Measurements from ENCODE around the gene SERPINH1.

Gene SERPINH1

DNA sequence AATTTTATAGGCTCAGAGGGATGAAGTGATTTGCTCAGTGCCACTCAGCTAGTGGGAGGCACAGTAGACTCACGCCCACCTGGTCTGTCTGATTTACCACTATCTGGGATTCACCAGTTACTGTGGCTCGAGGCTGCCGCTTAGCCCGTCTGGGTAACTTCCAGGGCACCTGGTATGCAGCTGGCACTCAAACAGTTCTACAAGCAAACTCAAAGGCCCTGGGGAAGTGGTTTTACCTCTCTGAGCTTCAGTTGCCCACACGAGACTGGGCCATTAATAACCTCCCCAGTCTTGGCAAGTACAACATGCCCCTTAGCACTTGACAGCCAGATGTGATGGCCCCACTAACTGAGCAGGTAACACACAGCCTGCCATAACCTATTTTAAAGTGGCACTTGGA is 38.9 kb upstream of the SERPINH1 start:
- H3K4me3 ChIP-seq (replicated peaks; ENCODE audit: insufficient read depth, low read length): no peak overlapping the region
- TF ChIP-seq CTCF (IDR thresholded peaks at IDR 0.05; ENCODE audit: insufficient read depth, low read length) (no peak), POLR2AphosphoS5 (IDR thresholded peaks at IDR 0.05; ENCODE audit: low read depth) (no peak), GABPA (IDR thresholded peaks at IDR 0.05; ENCODE audit: low read depth) (no peak), SPI1 (IDR thresholded peaks at IDR 0.05; ENCODE audit: borderline replicate concordance, low read depth) (no peak)
- TF ChIP-seq, protein P1, sequence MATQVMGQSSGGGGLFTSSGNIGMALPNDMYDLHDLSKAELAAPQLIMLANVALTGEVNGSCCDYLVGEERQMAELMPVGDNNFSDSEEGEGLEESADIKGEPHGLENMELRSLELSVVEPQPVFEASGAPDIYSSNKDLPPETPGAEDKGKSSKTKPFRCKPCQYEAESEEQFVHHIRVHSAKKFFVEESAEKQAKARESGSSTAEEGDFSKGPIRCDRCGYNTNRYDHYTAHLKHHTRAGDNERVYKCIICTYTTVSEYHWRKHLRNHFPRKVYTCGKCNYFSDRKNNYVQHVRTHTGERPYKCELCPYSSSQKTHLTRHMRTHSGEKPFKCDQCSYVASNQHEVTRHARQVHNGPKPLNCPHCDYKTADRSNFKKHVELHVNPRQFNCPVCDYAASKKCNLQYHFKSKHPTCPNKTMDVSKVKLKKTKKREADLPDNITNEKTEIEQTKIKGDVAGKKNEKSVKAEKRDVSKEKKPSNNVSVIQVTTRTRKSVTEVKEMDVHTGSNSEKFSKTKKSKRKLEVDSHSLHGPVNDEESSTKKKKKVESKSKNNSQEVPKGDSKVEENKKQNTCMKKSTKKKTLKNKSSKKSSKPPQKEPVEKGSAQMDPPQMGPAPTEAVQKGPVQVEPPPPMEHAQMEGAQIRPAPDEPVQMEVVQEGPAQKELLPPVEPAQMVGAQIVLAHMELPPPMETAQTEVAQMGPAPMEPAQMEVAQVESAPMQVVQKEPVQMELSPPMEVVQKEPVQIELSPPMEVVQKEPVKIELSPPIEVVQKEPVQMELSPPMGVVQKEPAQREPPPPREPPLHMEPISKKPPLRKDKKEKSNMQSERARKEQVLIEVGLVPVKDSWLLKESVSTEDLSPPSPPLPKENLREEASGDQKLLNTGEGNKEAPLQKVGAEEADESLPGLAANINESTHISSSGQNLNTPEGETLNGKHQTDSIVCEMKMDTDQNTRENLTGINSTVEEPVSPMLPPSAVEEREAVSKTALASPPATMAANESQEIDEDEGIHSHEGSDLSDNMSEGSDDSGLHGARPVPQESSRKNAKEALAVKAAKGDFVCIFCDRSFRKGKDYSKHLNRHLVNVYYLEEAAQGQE (IDR thresholded peaks at IDR 0.05; ENCODE audit: insufficient replicate concordance, low read depth): no peak
- H3K27ac ChIP-seq (replicated peaks): no peak overlapping the region
- DNase-seq (ENCODE audit: low read depth in 1 of 2, low spot score in 1 of 2): no peak
- H3K27me3 ChIP-seq (ENCODE audit: insufficient read depth, poor library complexity, severe bottlenecking): peaks cover 40% of the 10 kb centered on the region

GRCh38 chr11:75523811-75524664 is 38.0 kb upstream of the SERPINH1 start:
- peaks cover 40% of the 10 kb centered on the region for H3K27me3 ChIP-seq (ENCODE audit: insufficient read depth, poor library complexity, severe bottlenecking)
- no peak overlapping the region for H3K27ac ChIP-seq (replicated peaks)
- DNase-seq (ENCODE audit: low read depth in 1 of 2, low spot score in 1 of 2): no peak
- H3K4me3 ChIP-seq (replicated peaks; ENCODE audit: insufficient read depth, low read length): no peak overlapping the region
- no peak for TF ChIP-seq CTCF (IDR thresholded peaks at IDR 0.05; ENCODE audit: insufficient read depth, low read length)
- TF ChIP-seq POLR2AphosphoS5 (IDR thresholded peaks at IDR 0.05; ENCODE audit: low read depth): no peak
- no peak for TF ChIP-seq GABPA (IDR thresholded peaks at IDR 0.05; ENCODE audit: low read depth)
- TF ChIP-seq SPI1 (IDR thresholded peaks at IDR 0.05; ENCODE audit: borderline replicate concordance, low read depth): no peak
- TF ChIP-seq, protein P1 (IDR thresholded peaks at IDR 0.05; ENCODE audit: insufficient replicate concordance, low read depth): no peak

DNA sequence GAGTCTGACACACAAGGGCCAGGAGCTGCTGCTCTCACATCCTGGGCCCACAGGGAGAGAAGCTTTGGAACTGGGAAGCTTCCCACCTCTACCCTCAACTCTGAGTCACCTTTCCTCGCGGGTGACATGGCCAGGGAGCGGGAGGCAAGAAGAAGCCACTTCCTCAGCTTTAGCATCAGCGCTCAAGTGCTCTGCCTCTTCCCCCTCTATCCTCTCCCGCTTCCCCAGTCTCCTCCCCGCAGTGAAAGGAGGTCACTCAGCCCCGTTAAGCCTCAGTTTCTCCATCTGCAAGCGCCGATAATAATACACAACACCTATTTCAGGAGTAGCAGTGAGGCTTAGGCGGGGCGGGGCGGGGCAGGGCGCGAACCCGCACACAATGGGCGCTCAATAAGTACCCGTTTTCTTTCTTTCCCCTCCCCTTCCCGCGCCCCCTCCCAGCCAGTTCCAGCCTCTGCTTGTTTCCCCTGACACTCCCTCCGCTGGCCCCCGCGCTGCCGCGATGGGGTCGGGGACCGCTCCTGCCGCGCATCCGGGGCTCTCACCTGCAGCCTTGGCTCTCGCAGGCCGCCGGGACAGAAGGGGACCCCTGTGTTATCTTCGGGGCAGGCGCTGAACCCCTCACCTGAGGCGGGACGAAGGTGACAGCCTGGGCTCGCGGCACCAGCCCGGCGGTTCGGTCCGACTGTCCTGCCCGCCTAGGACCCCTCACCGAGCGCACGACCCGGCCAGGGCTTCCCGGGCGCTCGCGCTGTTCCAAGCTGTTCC is 37.2 kb upstream of the SERPINH1 start:
- TF ChIP-seq CTCF (IDR thresholded peaks at IDR 0.05; ENCODE audit: insufficient read depth, low read length) (no peak), SPI1 (IDR thresholded peaks at IDR 0.05; ENCODE audit: borderline replicate concordance, low read depth) (peak; percentile 23; the same call in 1 of the 2 replicates), POLR2AphosphoS5 (IDR thresholded peaks at IDR 0.05; ENCODE audit: low read depth) (no peak), GABPA (IDR thresholded peaks at IDR 0.05; ENCODE audit: low read depth) (no peak)
- TF ChIP-seq, protein P1 (IDR thresholded peaks at IDR 0.05; ENCODE audit: insufficient replicate concordance, low read depth): no peak
- Histone ChIP-seq H3K4me3 (replicated peaks; ENCODE audit: insufficient read depth, low read length) (peak overlapping the region; percentile 54), H3K27ac (replicated peaks) (no peak overlapping the region), H3K27me3 (ENCODE audit: insufficient read depth, poor library complexity, severe bottlenecking) (peaks cover 40% of the 10 kb centered on the region)
- DNase-seq (ENCODE audit: low read depth in 1 of 2, low spot score in 1 of 2): peak; percentile 17 to 56

Data from HL-60 (cell line).